ENCODE measurements around the gene CNOT6.
A peak's percentile ranks its signal among the peaks of the same experiment; 100 is the strongest.
"Not testable (repeated sequence)": the region's sequence is repeated elsewhere in the genome, so short reads cannot be mapped to it uniquely, and the experiment has no call there.

The CNOT6 gene

DNA sequence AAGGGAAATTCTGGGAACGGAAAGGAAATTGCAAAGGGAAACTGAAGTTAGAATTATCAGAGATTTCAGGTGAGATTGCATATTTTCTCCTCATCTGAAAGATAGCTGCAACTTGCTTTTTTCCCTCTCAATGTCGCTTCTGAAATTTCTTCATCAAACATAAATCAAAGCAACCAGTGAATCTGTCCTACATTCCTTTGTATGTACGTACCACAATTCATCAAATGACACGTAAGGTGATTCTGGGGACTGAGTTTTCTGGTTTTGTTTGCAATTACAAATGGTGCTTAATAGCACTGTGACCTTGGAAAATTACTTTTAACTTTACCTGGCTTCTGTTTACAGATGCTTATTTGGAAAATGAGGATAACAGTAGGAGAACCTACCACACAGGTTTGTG, 21.9 kb upstream of the CNOT6 start:
- DNase-seq = no peak

DNA sequence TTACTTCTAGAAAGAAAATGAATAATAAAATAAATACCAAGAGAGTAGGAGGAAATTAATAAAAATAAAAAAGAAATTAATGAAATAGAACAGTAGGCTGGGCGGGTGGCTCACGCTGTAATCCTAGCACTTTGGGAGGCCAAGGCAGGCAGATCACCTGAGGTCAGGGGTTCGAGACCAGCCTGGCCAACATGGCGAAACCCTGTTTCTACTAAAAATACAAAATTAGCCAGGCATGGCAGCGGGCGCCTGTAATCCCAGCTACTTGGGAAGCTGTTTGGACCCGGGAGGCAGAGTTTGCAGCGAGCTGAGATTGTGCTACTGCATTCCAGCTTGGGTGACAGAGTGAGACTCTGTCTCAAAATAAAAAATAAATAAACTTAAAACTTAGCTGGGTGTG, 20.8 kb upstream of the CNOT6 start:
- not testable (repeated sequence) for DNase-seq

DNA sequence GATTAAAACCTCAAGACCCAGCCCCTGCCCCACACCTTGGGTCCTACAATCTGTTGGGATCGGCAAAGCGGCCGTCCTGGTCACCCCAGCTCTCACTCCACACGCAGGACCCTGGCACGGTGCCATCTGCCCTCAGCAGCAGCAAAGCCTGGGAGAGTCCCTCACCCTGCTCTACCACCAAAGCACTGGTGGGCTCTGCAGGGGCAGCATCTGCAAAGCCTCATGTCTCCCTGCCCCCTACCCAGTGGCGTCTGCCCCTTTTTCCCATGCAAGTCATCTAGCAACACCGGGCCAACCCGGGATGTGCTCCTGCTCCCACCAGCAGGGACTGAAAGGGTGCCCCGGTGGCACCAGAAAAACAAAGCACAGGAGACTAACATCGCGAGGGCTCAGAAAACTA, 19.6 kb upstream of the CNOT6 start:
- DNase-seq = no peak

DNA sequence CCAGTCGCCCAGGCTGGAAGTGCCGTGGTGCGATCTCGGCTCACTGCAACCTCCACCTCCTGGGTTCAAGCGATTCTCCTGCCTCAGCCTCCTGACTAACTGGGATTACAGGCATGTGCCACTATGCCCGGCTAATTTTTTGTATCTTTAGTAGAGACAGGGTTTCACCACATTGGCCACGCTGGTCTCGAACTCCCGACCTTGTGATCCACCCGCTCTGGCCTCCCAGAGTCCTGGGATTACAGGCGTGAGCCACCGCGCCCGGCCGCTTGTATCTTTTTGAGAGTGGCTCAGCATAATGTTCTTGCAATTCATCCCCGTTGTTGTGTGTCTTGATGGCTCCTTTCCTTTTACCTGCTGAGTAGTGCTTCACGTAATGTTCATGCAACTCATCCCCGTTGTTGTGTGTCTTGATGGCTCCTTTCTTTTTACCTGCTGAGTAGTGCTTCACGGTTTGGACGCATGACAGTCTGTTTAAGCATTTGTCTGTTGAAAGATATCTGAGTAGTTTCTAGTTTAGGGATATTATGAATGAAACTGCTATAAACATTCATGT, 18.1 kb upstream of the CNOT6 start:
- not testable (repeated sequence) for DNase-seq

DNA sequence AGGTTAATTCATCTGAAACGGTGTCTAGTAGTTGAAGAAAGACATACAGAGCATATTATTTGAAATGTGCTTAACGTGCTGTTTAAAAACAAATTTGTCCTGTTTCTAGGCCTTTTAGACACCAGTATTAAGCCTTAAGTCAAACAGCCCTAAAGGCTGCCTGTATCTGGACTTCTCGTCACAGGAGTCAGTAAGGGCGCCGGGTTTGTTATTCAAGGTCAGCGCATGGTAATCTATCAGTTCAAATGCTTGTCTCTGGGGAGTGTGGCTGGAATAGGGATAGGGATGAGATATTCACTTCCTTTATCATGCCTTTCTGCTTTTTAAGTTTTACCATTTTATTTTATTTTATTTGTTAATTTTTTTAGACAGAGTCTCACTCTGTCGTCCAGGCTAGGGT, 9.4 kb upstream of the CNOT6 start:
- no peak for DNase-seq

DNA sequence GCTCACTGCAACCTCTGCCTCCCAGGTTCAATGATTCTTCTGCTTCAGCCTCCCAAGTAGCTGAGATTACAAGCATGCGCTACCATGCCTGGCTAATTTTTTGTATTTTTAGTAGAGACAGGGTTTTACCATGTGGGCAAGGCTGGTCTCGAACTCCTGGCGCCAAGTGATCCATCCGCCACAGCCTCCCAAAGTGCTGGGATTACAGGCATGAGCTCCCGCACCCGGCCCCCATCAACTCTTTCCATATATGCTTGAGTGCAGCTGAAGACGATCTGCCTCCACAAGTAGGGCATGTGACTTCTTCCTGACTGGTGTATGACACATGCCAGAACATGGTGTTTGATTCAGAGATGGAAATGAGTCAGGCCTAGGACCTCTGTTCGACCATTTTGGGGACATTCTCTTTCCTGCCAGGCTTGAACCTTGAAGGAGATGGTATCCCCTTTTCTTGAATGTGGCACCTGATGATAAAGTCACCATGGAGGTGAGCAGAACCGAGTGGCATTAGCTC, 7.5 kb upstream of the CNOT6 start:
- DNase-seq = no peak

DNA sequence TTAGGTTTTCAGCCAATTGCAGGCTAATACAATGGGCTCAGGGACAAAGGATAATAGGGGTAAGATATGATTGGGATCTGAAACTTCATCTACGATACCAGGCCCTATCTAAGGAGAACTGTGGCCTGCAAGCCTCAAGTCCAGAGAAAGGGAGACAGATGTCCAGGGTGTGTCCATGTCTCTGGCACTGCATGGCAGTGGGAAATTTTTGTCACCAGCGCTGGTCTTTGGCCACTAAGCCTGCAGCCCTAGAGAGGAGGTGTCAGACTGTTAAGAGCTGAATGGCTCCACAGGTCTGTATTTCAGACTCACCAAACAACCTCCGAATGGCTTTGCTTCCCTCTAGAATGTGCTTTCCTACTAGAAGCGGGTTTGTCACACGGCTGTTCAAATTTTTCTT, 6.6 kb upstream of the CNOT6 start:
- DNase-seq = no peak

DNA sequence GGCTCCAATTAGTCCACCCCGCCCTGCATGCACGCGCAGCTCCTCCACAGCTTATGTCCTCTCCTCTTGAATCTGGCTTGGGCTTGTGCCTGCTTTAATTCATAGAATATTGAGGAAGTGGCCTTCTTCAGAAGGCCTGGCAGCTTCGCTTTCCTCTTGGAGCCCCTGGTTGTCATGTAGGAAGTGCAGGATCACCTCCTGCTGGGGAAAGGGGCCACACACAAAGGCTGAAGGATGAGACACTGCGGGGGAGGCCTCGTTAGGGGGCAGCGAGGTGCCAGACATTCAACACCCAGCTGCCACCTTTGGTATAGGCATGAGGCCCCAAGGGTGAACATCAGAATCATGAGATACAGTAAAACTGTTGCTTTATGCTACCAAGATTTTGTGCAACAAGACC, 2.7 kb upstream of the CNOT6 start:
- DNase-seq = no peak

DNA sequence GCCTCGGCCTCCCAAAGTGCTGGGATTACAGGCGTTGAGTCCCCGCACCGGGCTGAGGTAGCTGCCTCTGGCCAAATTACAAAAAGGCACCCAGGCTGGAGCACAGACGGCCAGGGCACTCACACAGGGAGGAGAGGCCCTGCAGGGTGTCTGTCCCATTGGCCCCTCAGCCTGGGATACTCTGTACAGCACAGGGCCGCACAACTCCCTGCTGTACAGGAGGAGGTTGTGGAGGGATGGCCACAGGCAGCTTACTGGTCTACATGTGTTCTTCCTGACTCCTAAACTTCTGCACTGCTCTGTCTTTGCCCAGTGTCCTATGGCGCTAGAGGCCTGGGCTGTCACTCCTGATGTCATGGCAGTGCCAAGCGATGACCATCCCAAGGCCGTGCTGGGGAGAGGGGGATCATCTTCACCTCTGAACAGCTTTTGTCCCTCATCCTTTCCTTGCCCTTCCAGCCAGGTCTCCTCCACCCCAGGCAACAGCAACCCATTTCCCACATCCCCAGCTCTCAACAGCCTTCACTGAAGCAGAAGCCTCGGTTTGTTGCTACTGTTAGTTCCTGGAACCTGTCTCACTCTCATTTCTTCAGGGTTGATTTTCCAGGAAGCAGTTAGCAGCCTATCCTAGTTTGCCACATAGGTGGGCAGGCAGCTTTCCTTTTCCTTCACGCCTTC, 1.8 kb upstream of the CNOT6 start:
- peak; percentile 11 for DNase-seq

DNA sequence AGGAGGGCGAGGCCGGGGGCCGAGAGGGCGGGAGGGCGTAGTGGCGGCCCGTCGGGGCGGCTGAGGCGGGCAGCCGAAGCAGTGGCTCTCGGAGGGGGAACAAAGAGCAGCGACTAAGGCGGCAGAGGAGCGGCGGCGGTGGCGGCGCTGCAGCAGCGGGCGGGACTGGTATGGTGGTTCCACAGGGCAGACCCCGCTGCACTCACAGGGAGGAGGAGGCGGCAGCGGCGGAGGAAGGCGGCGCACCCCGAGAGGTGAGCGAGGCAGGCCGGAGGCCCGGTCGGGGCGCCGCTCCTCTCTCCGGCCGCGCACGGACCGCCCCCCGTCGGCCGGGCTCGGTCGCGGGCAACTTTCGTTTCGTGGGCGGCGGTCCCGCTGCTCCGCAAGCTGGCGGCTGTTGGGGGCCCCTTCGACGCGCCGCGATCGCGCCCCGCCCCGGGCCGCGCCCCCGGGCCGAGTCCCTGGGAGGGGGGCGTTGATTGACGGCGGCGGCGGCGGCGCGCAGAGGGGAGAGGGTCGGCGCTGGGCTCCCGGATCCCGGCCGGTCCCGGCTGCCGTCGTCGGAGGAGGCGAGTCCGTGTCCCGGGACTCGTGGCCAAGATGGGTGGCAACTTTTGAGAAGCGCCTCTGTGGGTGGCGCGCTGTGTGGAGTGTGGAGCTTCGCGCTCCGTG, 467 bp downstream of the CNOT6 start:
- peak; percentile 29 for DNase-seq

DNA sequence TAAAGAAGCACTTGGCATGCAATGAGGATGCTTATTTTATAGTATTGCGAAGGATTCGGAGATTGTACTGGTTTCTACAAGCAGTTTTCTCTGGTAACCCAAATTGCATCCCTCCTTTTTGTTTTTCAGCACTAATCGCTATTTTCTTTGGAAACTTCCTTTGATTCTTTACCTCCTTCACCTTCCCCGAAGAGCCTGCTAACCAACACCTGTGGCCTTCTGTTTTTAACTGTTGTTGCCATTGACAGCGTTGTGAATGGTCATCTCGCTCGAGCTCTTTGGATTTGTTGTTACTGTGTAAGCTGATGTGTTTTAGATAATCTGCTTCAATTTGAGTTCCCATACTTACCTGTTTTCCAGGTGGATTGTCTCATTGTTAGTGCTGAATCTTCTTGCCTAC, 1.1 kb downstream of the CNOT6 start:
- no peak for DNase-seq

DNA sequence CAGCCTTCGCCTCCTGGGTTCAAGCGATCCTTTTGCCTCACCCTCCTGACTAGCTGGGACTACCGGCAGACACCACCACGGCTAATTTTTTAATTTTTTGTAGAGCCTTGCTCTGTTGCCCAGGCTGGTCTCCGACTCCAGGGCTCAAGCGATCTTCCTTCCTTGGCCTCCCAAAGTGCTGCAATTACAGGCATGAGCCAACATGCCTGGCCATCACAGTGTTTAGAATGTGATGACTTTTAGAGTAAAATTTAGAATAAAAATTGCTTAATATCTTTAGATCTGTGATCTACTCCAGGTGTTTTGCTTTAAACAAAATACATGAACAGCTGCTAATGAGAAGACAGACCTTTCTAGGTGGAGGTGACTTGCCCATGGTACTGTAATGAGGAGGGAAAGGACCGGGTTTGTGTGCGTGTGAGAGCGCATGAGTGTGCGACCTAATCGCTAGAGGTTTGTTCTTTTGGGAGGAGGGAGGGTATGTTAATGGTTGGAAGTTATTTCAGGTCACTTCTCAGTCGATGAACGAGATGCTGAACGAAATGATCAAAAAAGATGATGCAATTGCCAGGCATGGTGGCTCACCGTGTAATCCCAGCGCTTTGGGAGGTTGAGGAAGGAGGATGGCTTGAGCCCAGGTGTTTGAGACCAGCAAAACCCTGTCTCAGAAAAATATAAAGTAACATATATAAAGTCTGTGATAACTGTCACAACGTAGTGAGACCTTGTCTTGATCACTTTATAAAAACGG, 2.0 kb downstream of the CNOT6 start:
- DNase-seq = no peak

DNA sequence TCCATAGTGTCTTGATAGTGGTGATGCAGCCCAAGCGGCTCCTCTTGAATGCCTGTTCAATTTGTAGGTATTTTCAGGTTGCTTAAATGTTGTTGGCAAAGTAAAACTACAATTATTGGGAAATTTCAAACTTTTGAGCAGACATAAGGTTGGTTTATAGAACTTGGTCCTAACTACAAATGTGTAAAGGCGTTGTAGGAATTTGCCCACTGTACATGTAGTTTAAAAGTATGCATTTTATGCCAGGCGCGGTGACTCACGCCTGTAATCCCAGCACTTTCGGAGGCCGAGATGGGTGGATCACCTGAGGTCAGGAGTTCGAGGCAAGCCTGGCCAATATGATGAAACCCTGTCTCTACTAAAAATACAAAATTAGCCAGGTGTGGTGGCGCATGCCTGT, 2.6 kb downstream of the CNOT6 start:
- DNase-seq = not testable (repeated sequence)

DNA sequence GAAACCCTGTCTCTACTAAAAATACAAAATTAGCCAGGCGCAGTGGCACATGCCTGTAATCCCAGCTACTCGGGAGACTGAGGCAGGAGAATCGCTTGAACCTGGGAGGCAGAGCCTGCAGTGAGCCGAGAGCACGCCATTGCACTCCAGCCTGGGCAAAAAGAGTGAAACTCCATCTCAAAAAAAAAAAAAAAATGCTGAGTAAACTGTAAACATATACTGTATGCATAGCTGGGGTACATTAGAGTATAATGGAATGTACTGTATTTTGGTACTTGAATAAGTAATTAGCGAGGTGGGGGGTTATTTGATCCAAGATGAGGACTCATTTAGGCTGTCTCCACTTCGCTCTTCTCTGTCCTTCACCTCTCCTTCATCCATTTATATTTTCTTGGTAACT, 3.7 kb downstream of the CNOT6 start:
- DNase-seq = not testable (repeated sequence)

DNA sequence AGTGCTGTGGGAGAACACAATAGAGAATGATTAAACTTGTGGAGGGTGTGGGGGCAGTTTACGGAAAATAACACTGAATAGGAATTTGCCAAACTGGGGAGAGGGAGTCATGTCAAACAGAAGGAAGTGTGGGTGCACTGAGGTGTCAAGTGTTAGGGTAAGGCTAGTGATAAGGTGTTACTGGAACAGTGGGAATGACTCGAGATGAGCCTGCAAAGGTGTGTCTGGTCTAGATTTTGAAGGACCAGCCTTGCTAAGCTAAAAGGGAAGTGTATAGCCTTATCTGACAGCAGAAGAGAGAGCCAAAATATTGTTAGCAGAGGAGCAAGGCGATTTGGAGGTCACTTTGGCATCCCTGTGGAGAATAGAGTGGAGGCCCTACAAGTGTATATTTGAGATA, 4.2 kb downstream of the CNOT6 start:
- DNase-seq = no peak

DNA sequence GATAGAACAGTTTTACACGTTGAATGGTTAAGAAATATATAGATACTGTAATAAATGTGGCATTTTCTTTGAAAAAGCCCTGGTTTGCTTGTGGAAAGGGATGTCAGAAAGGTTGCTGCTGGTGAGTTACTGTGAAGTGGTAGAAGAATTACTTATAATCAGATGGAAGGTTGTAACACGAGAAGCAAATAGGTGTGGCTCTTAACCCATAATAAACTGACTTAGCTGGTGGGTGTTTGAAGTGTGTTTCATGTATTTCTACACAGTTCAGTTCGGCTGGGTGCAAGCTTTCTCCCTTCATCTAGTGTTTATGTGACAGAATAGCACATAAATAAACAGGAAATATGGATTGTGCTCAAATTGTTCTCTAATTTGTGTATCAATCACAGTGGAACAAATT, 5.5 kb downstream of the CNOT6 start:
- no peak for DNase-seq

DNA sequence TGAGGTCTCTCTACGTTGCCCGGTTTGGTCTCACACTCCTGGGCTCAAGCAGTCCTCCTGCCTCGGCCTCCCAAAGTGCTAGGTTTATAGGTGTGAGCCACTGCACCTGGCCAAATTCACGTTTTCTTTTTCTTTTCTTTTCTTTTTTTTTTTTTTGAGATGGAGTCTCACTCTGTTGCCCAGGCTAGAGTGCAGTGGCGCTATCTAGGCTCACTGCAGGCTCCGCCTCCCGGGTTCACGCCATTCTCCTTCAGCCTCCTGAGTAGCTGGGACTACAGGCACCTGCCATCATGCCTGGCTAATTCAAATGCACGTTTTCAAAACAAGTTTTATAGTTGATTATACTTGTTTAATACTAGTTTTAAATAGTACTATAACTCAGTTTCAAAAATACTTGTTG, 6.1 kb downstream of the CNOT6 start:
- not testable (repeated sequence) for DNase-seq

DNA sequence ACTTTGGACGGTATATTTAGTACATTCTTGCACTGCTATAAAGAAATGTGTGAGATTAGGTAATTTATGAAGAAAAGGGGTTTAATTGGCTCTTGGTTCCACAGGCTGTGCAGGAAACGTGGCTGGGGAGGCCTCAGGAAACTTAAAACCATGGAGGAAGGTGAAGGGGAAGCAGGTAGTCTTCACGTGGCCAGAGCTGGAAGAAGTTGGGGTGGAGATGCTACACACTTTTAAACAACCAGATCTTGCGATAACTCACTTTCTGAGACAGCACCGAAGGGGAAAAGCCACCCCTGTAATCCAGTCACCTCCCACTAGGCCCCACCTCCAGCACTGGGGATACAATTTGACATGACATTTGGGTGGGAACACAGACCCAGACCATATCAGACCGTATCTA, 13.5 kb downstream of the CNOT6 start:
- no peak for DNase-seq

DNA sequence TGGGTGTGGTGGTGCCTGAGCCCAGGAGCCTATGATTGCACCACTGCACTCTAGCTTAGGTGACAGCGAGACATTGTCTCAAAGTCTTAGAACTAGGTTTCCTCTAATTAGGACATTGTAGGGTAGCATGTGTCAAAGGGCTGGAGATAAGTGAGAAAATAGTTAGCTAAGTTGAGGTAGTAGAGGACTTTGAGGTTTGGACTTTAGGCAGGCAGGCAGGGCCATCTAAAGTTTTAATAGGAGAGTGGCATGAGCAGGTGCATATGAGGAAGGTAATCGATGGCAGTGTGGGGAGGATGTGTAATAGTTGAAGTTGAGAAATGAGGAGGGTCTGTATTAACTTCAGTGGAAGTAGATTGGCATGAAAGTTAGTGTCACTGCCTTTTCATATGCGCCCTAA, 21.1 kb downstream of the CNOT6 start:
- no peak for DNase-seq

DNA sequence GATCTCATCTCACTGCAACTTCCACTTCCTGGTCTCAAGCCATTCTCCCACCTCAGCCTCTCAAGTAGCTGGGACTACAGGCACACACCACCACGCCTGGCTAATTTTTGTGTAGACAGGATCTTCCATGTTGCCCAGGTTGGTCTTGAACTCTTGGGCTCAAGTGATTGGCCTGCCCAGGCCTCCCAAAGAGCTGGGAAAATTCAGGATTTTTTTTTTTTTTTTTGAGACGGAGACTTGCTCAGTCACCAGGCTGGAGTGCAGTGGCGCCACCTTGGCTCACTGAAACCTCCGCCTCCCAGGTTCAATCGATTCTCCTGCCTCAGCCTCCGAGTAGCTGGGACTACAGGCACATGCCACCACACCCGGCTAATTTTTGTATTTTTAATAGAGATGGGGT, 21.8 kb downstream of the CNOT6 start:
- not testable (repeated sequence) for DNase-seq

DNA sequence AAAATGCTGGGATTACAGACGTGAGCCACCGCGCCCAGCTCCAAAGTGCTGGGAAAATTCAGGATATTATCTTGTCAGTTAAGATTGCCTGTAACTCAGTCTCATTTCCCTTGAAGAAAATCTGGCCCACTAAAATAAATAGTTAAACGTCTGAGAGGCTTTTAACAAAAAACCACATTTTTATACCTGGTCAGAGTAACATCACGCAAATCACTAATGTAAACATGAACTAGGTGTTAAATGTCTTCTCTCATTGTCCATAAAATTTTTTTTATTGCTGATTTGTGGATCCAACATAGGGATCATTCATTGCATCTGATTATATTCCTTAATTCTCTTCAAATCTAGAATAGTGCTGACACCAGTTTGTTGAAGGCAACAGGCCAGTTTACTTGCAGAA, 22.3 kb downstream of the CNOT6 start:
- DNase-seq = no peak

DNA sequence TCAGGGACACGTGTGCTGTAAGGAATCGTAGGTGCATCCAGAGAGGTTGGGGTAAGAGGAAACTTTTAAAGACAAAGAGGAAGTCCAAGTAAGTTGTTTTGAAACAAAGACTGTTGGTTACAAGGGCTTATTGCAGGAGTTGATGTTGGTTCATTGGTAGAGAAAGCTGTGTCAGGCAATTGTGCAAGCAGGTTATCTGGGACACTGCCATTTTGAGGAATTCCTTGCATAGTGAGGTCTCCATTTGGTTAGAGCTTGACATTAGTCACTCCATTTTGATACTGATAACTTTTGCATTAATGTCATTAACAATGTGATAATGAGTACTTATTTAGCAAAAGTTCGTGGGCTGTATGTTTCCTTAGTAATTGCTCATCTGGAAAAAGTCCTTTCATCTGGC, 24.9 kb downstream of the CNOT6 start:
- no peak for DNase-seq

DNA sequence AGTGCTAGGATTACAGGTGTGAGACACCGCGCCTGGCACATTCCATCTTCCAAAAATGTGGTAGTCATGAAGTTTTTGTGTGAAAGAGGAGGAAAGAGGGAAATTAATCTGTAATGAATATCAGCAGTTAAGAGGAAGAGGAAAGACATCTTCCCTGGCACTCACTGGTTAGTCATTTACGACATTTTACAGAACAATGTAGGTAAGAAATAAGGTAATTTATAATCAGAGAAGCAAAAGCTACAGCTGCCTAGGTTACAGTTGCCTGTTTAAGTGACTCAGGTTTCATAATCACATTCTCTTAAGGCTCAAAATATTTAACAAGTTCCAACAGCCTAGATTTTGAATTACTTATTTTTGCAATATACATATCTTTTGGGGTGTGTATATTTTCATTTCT, 26.9 kb downstream of the CNOT6 start:
- DNase-seq = no peak

DNA sequence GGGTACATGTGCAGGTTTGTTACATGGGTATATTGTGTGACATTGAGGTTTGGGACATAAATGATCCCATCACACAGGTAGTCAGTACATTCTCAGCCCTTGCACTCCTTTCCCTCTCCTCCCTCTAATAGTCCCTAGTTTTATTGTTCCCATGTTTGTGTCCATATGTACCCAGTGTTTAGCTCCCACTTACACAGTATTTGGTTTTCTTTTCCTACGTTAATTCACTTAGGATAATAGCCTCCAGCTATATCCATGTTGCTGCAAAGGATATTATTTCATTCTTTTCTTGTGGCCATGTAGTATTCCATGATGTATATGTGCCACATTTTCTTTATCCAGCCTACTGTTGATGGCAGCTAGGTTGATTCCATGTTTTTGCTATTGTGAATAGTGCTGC, 27.4 kb downstream of the CNOT6 start:
- no peak for DNase-seq

All from activated CD4-positive, alpha-beta T cell treated with anti-CD3 and anti-CD28 coated beads, Interleukin-2, amount 50 U/mL, for 16 hours (primary cell).